Astrocyte of the spinal cord (primary cell): ENCODE measurements around the gene PAGE2.
"Not testable (repeated sequence)": the region's sequence is repeated elsewhere in the genome, so short reads cannot be mapped to it uniquely, and the experiment has no call there.

Source experiments
- DNase-seq: peaks from one replicate; pipeline ENCODE4 v3.0.0; 2011; ENCODE audit warnings: low read depth, low spot score
- H3K4me3 ChIP-seq: 2 replicates; pipeline ENCODE4 v1.5.1; 2011; ENCODE audit warnings: low read depth, mild to moderate bottlenecking, low read length, moderate library complexity
- CTCF ChIP-seq: IDR thresholded peaks from 2 replicates; pipeline ENCODE4 v1.5.1; 2012; ENCODE audit warnings: low read depth, mild to moderate bottlenecking, low read length, inconsistent platforms
- in situ Hi-C: cut with HindIII; loops from 2 replicates; pipeline ENCODE4 v1.10.0; 2017; ENCODE audit warnings: low sequenced_read_pairs

The PAGE2 gene

DNA sequence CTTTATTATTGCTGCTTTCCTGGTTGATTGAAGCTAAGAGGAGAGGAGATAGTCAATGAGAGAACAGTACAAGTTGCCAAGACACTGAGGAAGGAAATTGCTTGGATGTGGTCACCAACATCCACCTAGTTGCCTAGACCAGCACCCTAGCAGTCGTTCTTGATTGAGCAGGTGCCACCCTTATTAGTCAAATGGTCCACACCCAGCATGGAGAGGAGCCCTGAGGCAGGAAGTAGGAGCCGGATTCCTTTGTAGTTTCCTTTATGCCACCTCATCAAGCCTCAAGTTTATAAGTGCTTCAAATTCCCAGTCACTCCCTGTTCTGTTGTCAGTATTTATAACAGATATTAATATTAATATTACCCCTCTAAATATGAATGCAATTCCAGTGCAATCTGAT, 19.1 kb downstream of the PAGE2 start:
- in situ Hi-C loops: no loop called here
- no peak for DNase-seq
- TF ChIP-seq CTCF: no peak
- no peak overlapping the region for H3K4me3 ChIP-seq

DNA sequence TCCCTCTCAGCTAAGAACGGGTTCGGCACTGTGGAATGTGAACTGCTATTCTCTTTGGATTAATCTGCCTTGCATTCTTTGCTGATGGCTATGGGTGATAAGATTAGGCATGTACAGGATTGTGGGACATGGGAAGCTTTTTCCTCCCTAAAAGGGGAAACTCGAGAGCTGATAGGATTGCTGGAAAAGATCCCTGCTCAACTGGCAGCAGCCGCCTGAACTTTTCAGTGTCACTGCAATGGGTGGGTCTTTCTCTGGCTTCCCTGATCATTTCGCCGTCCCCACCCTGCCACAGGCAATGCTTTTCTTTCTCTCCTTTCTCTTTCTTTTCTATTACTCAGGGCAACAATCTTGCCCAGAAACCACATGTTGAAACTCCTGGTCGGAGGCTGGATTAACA, 20.5 kb downstream of the PAGE2 start:
- H3K4me3 ChIP-seq: no peak overlapping the region
- TF ChIP-seq CTCF: no peak
- in situ Hi-C loops: no loop called here
- DNase-seq: no peak

DNA sequence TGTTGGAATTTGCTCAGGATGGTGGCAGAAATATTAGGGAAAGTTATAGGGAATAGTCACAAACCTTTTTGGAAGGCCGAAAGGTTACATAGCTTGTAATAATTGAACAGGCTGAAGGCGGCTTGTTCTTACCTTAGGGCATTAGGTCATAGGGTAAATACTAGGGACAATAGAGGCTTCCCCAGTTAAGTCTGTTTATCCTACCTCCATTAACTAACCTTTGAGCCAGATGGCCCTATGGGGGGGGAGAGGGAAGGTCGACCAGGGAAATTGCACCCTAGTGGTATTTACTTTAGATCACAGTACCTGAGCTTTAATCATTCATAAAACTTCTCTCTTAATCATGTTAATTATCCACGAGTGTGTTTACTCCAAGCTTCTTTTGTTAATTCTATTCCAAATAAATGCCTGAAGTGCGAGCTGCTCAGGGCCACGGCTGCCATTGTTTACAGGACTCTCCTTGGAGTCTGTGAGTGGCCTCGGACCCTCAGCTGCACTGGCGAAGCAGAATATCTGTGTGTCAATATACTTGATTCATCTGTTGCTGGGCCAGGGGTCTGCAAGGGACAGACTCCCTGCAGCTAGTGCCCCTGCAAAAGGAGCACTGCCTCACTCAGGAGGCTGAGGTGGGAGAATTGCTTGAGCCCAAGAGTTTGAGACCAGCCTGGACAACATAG, 22.9 kb downstream of the PAGE2 start:
- TF ChIP-seq CTCF: no peak
- no peak overlapping the region for H3K4me3 ChIP-seq
- in situ Hi-C loops: no loop called here
- no peak for DNase-seq

- in situ Hi-C loops, DNase-seq, H3K4me3 ChIP-seq: not testable (repeated sequence)
Observed at GRCh38 chrX:55116589-55116988, 27.8 kb downstream of the PAGE2 start.

- in situ Hi-C loops: no loop called here
- no peak overlapping the region for H3K4me3 ChIP-seq
- DNase-seq: no peak
- TF ChIP-seq CTCF: no peak
Observed at GRCh38 chrX:55118574-55118973, 29.8 kb downstream of the PAGE2 start.

DNA sequence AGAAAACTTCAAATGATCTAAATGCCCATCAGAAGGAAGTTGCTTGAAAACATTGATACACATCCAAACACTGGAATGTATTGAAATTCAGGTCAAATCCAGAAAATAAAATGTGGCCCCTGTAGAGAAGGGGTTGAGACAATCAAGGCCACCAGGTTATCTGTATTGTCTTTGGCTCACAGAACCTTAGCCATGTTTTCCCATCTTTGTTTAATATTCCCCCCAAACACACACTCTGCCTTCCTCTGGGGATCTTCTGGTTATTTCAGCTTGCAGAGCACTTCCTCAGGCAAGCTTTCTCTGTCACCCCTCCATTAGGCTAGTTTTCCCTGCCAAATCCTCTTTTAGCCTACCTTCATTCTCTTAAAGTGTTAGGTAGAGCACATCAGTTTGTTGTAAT, 30.5 kb downstream of the PAGE2 start:
- no peak for TF ChIP-seq CTCF
- H3K4me3 ChIP-seq: no peak overlapping the region
- in situ Hi-C loops: no loop called here
- DNase-seq: no peak

DNA sequence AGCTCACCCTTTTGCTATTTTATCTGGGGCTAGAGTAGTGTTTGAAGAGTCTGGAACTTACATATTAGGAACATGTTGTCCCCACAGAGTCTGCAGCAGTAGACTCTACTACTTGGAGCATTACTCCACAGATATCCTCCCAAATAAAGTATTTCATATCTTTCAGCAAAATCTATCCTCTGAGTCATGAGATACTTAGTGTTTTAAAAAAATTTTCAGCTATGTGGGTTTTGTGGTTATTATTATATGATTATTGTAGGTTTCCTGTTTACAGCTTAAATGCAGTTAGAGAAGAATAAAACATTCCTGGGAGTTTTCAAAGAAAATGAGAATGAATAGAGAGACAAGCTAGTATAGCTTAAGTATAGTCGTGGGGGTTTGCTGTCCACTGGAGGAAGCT, 30.9 kb downstream of the PAGE2 start:
- no peak overlapping the region for H3K4me3 ChIP-seq
- DNase-seq: no peak
- in situ Hi-C loops: no loop called here
- TF ChIP-seq CTCF: no peak
